Endodermal cell (in vitro differentiated cells): Measurements from ENCODE around the gene TRAF3IP3. TPM values are rescaled to one million over a fixed set of nuclear protein-coding genes. Genes with fewer than 3 reads are reported as not detected.

ENCODE experiments used
- DNase-seq: peaks from one replicate; pipeline ENCODE4 v3.0.0-alpha.2; 2017
- H3K27ac ChIP-seq: 2 replicates; pipeline ENCODE4 v1.5.1; 2013; ENCODE audit warnings: mild to moderate bottlenecking, low read depth, low read length, moderate library complexity
- H3K27me3 ChIP-seq: 2 replicates; pipeline ENCODE4 v1.6.1; 2013; ENCODE audit warnings: mild to moderate bottlenecking, low read length, moderate library complexity; ENCODE audit not compliant: insufficient read depth, control insufficient read depth, poor library complexity, severe bottlenecking
- H3K36me3 ChIP-seq: 2 replicates; pipeline ENCODE4 v1.7.0; 2013; ENCODE audit warnings: mild to moderate bottlenecking, low read length, moderate library complexity; ENCODE audit not compliant: control insufficient read depth, insufficient read depth
- H3K4me1 ChIP-seq: one replicate; pipeline ENCODE4 v1.7.0; 2013; ENCODE audit warnings: low read length; ENCODE audit not compliant: control insufficient read depth, insufficient read depth
- H3K4me3 ChIP-seq: 2 replicates; pipeline ENCODE4 v1.5.1; 2013; ENCODE audit warnings: mild to moderate bottlenecking, low read length, moderate library complexity
- H3K9ac ChIP-seq: 2 replicates; pipeline ENCODE4 v1.6.1; 2013; ENCODE audit warnings: mild to moderate bottlenecking, low read length, moderate library complexity; ENCODE audit not compliant: poor library complexity, severe bottlenecking; ENCODE audit errors: extremely low read depth
- H3K9me3 ChIP-seq: 2 replicates; pipeline ENCODE4 v1.6.1; 2013; ENCODE audit warnings: mild to moderate bottlenecking, low read length, moderate library complexity; ENCODE audit not compliant: control insufficient read depth
- H3K27ac Mint-ChIP-seq: 2 replicates; pipeline ENCODE4 v1.8.0; 2020; ENCODE audit warnings: mixed read lengths
- H3K27me3 Mint-ChIP-seq: 2 replicates; pipeline ENCODE4 v1.8.0; 2021; ENCODE audit warnings: mild to moderate bottlenecking, mixed read lengths; ENCODE audit not compliant: insufficient read depth
- H3K36me3 Mint-ChIP-seq: 2 replicates; pipeline ENCODE4 v1.8.0; 2020; ENCODE audit warnings: low read depth, mixed read lengths
- H3K4me1 Mint-ChIP-seq: 2 replicates; pipeline ENCODE4 v1.8.0; 2020; ENCODE audit warnings: mixed read lengths
- H3K4me3 Mint-ChIP-seq: 2 replicates; pipeline ENCODE4 v1.8.0; 2020; ENCODE audit warnings: mild to moderate bottlenecking, moderate library complexity, mixed read lengths
- H3K9me3 Mint-ChIP-seq: 2 replicates; pipeline ENCODE4 v1.8.0; 2020; ENCODE audit warnings: mild to moderate bottlenecking, mixed read lengths
- WGBS, 2 experiments: methylation state at CpG; one replicate each; pipeline versions ENCODE4 v1.1.5 to v1.1.7; 2013; ENCODE audit warnings: missing lambda C conversion rate in 2 of 2, mixed read lengths in 1 of 2; ENCODE audit not compliant: insufficient coverage in 1 of 2, insufficient read length in 1 of 2; 5-methylcytosine and 5-hydroxymethylcytosine counted together
- total RNA-seq, 2 donors: library from RNA; stranded (reverse); fragmentation: NEBNext Ultra II Directional in 1 of 2; extraction: Animal tissue kit (Norgen Biotek cat#: 25700) in 1 of 2; gene quantifications; 2 replicates in 1 of 2; 3 replicates in 1 of 2; pipeline ENCODE4 v1.2.1, GENCODE V29; 2021
- TF ChIP-seq, protein P1 (sequence below): fragments of 200-600 bp; sonication (generic); conservative IDR thresholded peaks from 2 replicates; pipeline ENCODE4 v1.5.0; 2021; ENCODE audit warnings: antibody characterized with exemption, mild to moderate bottlenecking

Gene TRAF3IP3
- total RNA-seq, 2 donors from 2014 or later: not detected

DNA sequence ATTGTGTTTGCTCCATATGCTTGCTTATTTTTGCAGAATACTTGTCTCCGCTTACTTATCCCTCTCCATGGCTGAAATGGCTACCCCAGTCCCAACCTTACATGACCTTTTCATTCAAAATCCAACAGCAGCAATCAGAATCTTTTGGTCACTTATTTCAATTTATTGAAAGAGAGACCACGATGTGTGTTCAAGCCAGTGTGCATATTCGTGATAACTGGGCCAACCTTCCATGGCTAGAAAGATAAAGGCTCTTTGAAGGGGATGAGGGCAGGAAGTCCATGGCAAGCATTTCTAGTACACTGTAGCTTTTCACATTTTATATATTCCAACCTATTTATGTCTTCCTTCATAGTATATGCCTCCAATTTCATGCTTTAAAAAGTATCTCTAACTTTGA is 28.1 kb upstream of the TRAF3IP3 start:
- WGBS, 2 experiments: 93 to 94% methylated on average over 3 of the region's 3 CpGs
- H3K27me3 ChIP-seq: peaks cover 50% of the 10 kb centered on the region
- no peak overlapping the region for H3K9ac ChIP-seq
- Mint-ChIP-seq H3K4me3 (no peak overlapping the region), H3K9me3 (no peaks in the 10 kb centered on the region), H3K27me3 (peaks cover 28% of the 10 kb centered on the region), H3K4me1 (no peaks in the 10 kb centered on the region), H3K36me3 (no peaks in the 10 kb centered on the region), H3K27ac (no peak overlapping the region)
- no peaks in the 10 kb centered on the region for H3K4me1 ChIP-seq
- no peak for DNase-seq
- H3K27ac ChIP-seq: no peak overlapping the region
- H3K36me3 ChIP-seq: no peaks in the 10 kb centered on the region
- H3K9me3 ChIP-seq: no peaks in the 10 kb centered on the region
- TF ChIP-seq, protein P1, sequence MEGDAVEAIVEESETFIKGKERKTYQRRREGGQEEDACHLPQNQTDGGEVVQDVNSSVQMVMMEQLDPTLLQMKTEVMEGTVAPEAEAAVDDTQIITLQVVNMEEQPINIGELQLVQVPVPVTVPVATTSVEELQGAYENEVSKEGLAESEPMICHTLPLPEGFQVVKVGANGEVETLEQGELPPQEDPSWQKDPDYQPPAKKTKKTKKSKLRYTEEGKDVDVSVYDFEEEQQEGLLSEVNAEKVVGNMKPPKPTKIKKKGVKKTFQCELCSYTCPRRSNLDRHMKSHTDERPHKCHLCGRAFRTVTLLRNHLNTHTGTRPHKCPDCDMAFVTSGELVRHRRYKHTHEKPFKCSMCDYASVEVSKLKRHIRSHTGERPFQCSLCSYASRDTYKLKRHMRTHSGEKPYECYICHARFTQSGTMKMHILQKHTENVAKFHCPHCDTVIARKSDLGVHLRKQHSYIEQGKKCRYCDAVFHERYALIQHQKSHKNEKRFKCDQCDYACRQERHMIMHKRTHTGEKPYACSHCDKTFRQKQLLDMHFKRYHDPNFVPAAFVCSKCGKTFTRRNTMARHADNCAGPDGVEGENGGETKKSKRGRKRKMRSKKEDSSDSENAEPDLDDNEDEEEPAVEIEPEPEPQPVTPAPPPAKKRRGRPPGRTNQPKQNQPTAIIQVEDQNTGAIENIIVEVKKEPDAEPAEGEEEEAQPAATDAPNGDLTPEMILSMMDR: no peak
- no peak overlapping the region for H3K4me3 ChIP-seq

DNA sequence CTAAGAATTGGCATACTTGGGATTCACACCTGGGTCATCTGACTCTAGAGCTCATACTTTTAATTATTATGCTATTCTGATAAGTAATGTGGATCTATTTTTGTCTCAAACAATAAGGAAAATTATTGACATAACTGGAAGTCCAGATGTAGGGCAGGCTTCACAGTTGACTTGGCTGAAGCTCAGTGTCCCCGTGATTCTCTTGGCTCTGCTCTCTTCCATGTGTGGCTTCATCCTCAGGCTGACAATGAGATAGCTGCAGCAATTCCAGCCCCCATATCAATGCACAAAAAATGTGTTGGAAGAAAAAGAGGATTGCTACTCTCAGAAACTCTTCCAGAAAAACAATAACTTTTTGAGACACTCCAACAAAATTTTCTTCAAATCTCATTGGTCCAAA is 27.4 kb upstream of the TRAF3IP3 start:
- TF ChIP-seq, protein P1: no peak

DNA sequence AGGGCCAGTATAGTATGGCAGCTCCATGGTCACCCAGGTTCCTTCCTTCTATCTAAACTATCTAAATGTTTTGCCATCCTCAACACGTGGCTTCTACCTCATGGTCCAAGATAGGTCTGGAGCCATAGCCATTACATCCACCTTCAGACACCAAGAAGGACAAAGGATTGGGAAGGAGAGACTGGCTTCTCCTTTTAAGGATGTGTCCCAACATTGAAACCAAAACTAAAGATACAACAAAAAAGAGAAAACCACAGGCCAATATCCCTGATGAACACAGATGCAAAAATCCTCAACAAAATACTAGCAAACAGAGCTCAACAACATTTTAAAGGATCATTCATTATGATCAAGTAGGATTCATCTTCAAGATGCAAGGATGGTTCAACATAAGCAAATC is 26.4 kb upstream of the TRAF3IP3 start:
- Histone ChIP-seq H3K36me3 (no peaks in the 10 kb centered on the region), H3K9me3 (no peaks in the 10 kb centered on the region), H3K9ac (no peak overlapping the region), H3K4me1 (no peaks in the 10 kb centered on the region), H3K27me3 (peaks cover 37% of the 10 kb centered on the region), H3K27ac (no peak overlapping the region), H3K4me3 (no peak overlapping the region)
- TF ChIP-seq, protein P1: no peak
- Mint-ChIP-seq H3K4me3 (no peak overlapping the region), H3K27ac (no peak overlapping the region), H3K36me3 (no peaks in the 10 kb centered on the region), H3K9me3 (no peaks in the 10 kb centered on the region), H3K27me3 (peaks cover 21% of the 10 kb centered on the region), H3K4me1 (no peaks in the 10 kb centered on the region)
- 70% methylated on average over 1 of the region's 1 CpG; no CpG with 5 or more reads in 1 of the 2 experiments for WGBS, 2 experiments
- no peak for DNase-seq

More for the DNA sequence above, 27.4 kb upstream of the TRAF3IP3 start:
- H3K9ac ChIP-seq: no peak overlapping the region
- no peak for DNase-seq
- no peaks in the 10 kb centered on the region for H3K4me1 ChIP-seq
- Mint-ChIP-seq H3K4me3 (no peak overlapping the region), H3K36me3 (no peaks in the 10 kb centered on the region), H3K27me3 (peaks cover 22% of the 10 kb centered on the region), H3K4me1 (no peaks in the 10 kb centered on the region), H3K9me3 (no peaks in the 10 kb centered on the region), H3K27ac (no peak overlapping the region)
- H3K36me3 ChIP-seq: no peaks in the 10 kb centered on the region
- H3K4me3 ChIP-seq: no peak overlapping the region
- no peak overlapping the region for H3K27ac ChIP-seq
- no peaks in the 10 kb centered on the region for H3K9me3 ChIP-seq
- WGBS, 2 experiments: 83 to 89% methylated on average over 1 of the region's 1 CpG
- H3K27me3 ChIP-seq: peaks cover 43% of the 10 kb centered on the region
